Activated naive CD4-positive, alpha-beta T cell treated with anti-CD3 and anti-CD28 coated beads, Interleukin-2, amount 10 ng/mL, durations not matched to agents 7 days and 5 days (primary cell): ENCODE measurements around the gene FAM149A.

Source experiments
- CTCF ChIA-PET: fragments of 350-600 bp; sonication (Branson Sonifier 250); formaldehyde crosslinking; loops from one replicate; lab custom pipeline; 2021; ENCODE audit warnings: antibody characterized with exemption; lab: Charles Lee
- DNase-seq: peaks from one replicate; pipeline ENCODE4 v3.0.0-alpha.2; 2020
- H3K27ac Mint-ChIP-seq: one replicate; pipeline ENCODE4 v1.8.0; 2021; ENCODE audit warnings: mild to moderate bottlenecking, moderate library complexity, mixed read lengths
- H3K27me3 Mint-ChIP-seq: one replicate; pipeline ENCODE4 v1.8.0; 2021; ENCODE audit warnings: mild to moderate bottlenecking, mixed read lengths
- H3K36me3 Mint-ChIP-seq: one replicate; pipeline ENCODE4 v1.8.0; 2021; ENCODE audit warnings: mixed read lengths
- H3K4me1 Mint-ChIP-seq: one replicate; pipeline ENCODE4 v1.8.0; 2021; ENCODE audit warnings: mixed read lengths
- H3K4me3 Mint-ChIP-seq: one replicate; pipeline ENCODE4 v1.8.0; 2021; ENCODE audit warnings: mild to moderate bottlenecking, moderate library complexity, mixed read lengths
- H3K9me3 Mint-ChIP-seq: one replicate; pipeline ENCODE4 v1.8.0; 2021; ENCODE audit warnings: mixed read lengths

Gene FAM149A

GRCh38 chr4:186190581-186191199 lies 86.2 kb downstream of the FAM149A start:
- CTCF ChIA-PET = interaction anchor here (1.0 to 3.4 kb wide), 5 partner anchors 11 to 122 kb away, joined by 3 to 19 read pairs (median 4); partner anchors contain the start of gene TLR3
- Mint-ChIP-seq H3K4me3 (peak overlapping the region; percentile 80), H3K9me3 (no peaks in the 10 kb centered on the region), H3K27ac (peak overlapping the region; percentile 96), H3K36me3 (peaks cover 6% of the 10 kb centered on the region), H3K27me3 (peaks cover 7% of the 10 kb centered on the region), H3K4me1 (peaks cover 36% of the 10 kb centered on the region)
- peak; percentile 56 for DNase-seq

GRCh38 chr4:186191200-186192065 lies 86.9 kb downstream of the FAM149A start, which contains the start of gene CYP4V2:
CYP4V2 (plus strand) TSS chr4:186191567; CDS start chr4:186191824, 257 bp downstream.
- CTCF ChIA-PET = interaction anchor here (1.0 to 3.4 kb wide), 4 partner anchors 10 to 122 kb away, joined by 3 to 19 read pairs (median 4); partner anchors contain the start of gene TLR3

GRCh38 chr4:186192066-186192612 lies 87.6 kb downstream of the FAM149A start:
- DNase-seq = peak; percentile 55
- CTCF ChIA-PET = interaction anchor here (1.3 to 3.4 kb wide), 3 partner anchors 10 to 123 kb away, joined by 4 to 19 read pairs (median 4); partner anchors contain the start of gene TLR3
- Mint-ChIP-seq H3K4me1 (peaks cover 36% of the 10 kb centered on the region), H3K27ac (peak overlapping the region; percentile 86), H3K4me3 (peak overlapping the region; percentile 92), H3K27me3 (no peaks in the 10 kb centered on the region), H3K9me3 (no peaks in the 10 kb centered on the region), H3K36me3 (peaks cover 15% of the 10 kb centered on the region)

More at GRCh38 chr4:186191200-186192065, 86.9 kb downstream of the FAM149A start, which contains the start of gene CYP4V2:
- H3K36me3 Mint-ChIP-seq = peaks cover 11% of the 10 kb centered on the region
- DNase-seq = peak; percentile 92
- H3K9me3 Mint-ChIP-seq = no peaks in the 10 kb centered on the region
- peak within 1 kb of the TSS; percentile 96 for H3K27ac Mint-ChIP-seq
- H3K4me1 Mint-ChIP-seq = peaks cover 36% of the 10 kb centered on the region
- no peaks in the 10 kb centered on the region for H3K27me3 Mint-ChIP-seq
- H3K4me3 Mint-ChIP-seq = peak within 1 kb of the TSS; percentile 92

GRCh38 chr4:186193851-186194250 lies 89.3 kb downstream of the FAM149A start:
- H3K27me3 Mint-ChIP-seq = no peaks in the 10 kb centered on the region
- CTCF ChIA-PET = interaction anchor here (1.0 kb wide), 1 partner anchor 18 kb away, joined by 4 read pairs; no protein-coding TSS in a partner anchor
- DNase-seq = no peak
- H3K4me3 Mint-ChIP-seq = no peak overlapping the region
- peaks cover 35% of the 10 kb centered on the region for H3K4me1 Mint-ChIP-seq
- H3K27ac Mint-ChIP-seq = peak overlapping the region; percentile 33
- peaks cover 17% of the 10 kb centered on the region for H3K36me3 Mint-ChIP-seq
- H3K9me3 Mint-ChIP-seq = no peaks in the 10 kb centered on the region

GRCh38 chr4:186196063-186196462 lies 91.6 kb downstream of the FAM149A start:
- H3K4me3 Mint-ChIP-seq = no peak overlapping the region
- no peak overlapping the region for H3K27ac Mint-ChIP-seq
- peaks cover 17% of the 10 kb centered on the region for H3K36me3 Mint-ChIP-seq
- H3K9me3 Mint-ChIP-seq = no peaks in the 10 kb centered on the region
- H3K4me1 Mint-ChIP-seq = peaks cover 20% of the 10 kb centered on the region
- no peaks in the 10 kb centered on the region for H3K27me3 Mint-ChIP-seq
- CTCF ChIA-PET = no interaction called here
- no peak for DNase-seq

- no peak for DNase-seq
- Mint-ChIP-seq H3K4me3 (no peak overlapping the region), H3K27ac (no peak overlapping the region), H3K9me3 (no peaks in the 10 kb centered on the region), H3K27me3 (no peaks in the 10 kb centered on the region), H3K4me1 (peaks cover 40% of the 10 kb centered on the region), H3K36me3 (peaks cover 13% of the 10 kb centered on the region)
- CTCF ChIA-PET = no interaction called here
Measured at GRCh38 chr4:186200516-186200915, 96.0 kb downstream of the FAM149A start.

- H3K27ac Mint-ChIP-seq = no peak overlapping the region
- CTCF ChIA-PET = interaction anchor here (0.8 to 2.1 kb wide), 3 partner anchors 11 to 54 kb away, joined by 3 to 19 read pairs (median 3); partner anchors contain the start of gene CYP4V2
- DNase-seq = no peak
- H3K36me3 Mint-ChIP-seq = peaks cover 10% of the 10 kb centered on the region
- H3K9me3 Mint-ChIP-seq = no peaks in the 10 kb centered on the region
- H3K4me3 Mint-ChIP-seq = no peak overlapping the region
- H3K27me3 Mint-ChIP-seq = no peaks in the 10 kb centered on the region
- H3K4me1 Mint-ChIP-seq = peaks cover 40% of the 10 kb centered on the region
Measured at GRCh38 chr4:186201010-186201409, 96.5 kb downstream of the FAM149A start.

- Mint-ChIP-seq H3K27me3 (no peaks in the 10 kb centered on the region), H3K9me3 (no peaks in the 10 kb centered on the region), H3K36me3 (peaks cover 8% of the 10 kb centered on the region), H3K4me3 (no peak overlapping the region), H3K27ac (peak overlapping the region; percentile 19), H3K4me1 (peaks cover 42% of the 10 kb centered on the region)
- CTCF ChIA-PET = interaction anchor here (0.8 to 2.1 kb wide), 4 partner anchors 11 to 133 kb away, joined by 3 to 19 read pairs (median 6); partner anchors contain the start of genes CYP4V2 and TLR3
- DNase-seq = peak; percentile 78
Measured at GRCh38 chr4:186201535-186202230, 97.2 kb downstream of the FAM149A start.

- CTCF ChIA-PET = interaction anchor here (1.5 to 2.1 kb wide), 3 partner anchors 12 to 134 kb away, joined by 3 to 19 read pairs (median 8); partner anchors contain the start of genes CYP4V2 and TLR3
- DNase-seq = no peak
- Mint-ChIP-seq H3K4me3 (no peak overlapping the region), H3K9me3 (no peaks in the 10 kb centered on the region), H3K27me3 (no peaks in the 10 kb centered on the region), H3K36me3 (peaks cover 2% of the 10 kb centered on the region), H3K27ac (peak overlapping the region; percentile 91), H3K4me1 (peaks cover 42% of the 10 kb centered on the region)
Measured at GRCh38 chr4:186202490-186203140, 98.1 kb downstream of the FAM149A start.

GRCh38 chr4:186203406-186203805 lies 98.9 kb downstream of the FAM149A start:
- Mint-ChIP-seq H3K9me3 (no peaks in the 10 kb centered on the region), H3K4me1 (peaks cover 42% of the 10 kb centered on the region), H3K36me3 (peaks cover 4% of the 10 kb centered on the region), H3K4me3 (peak overlapping the region; percentile 74), H3K27ac (peak overlapping the region; percentile 91), H3K27me3 (no peaks in the 10 kb centered on the region)
- CTCF ChIA-PET = interaction anchor here (1.2 to 1.9 kb wide), 3 partner anchors 12 to 135 kb away, joined by 3 to 8 read pairs (median 5); partner anchors contain the start of genes CYP4V2 and TLR3
- peak; percentile 26 for DNase-seq

GRCh38 chr4:186204103-186204559 lies 99.6 kb downstream of the FAM149A start:
- H3K27ac Mint-ChIP-seq = peak overlapping the region; percentile 91
- H3K9me3 Mint-ChIP-seq = peaks cover 7% of the 10 kb centered on the region
- peak overlapping the region; percentile 74 for H3K4me3 Mint-ChIP-seq
- peaks cover 11% of the 10 kb centered on the region for H3K36me3 Mint-ChIP-seq
- CTCF ChIA-PET = interaction anchor here (1.2 to 1.3 kb wide), 2 partner anchors 13 to 54 kb away, joined by 3 to 5 read pairs; partner anchors contain the start of gene CYP4V2
- peak; percentile 89 for DNase-seq
- H3K27me3 Mint-ChIP-seq = no peaks in the 10 kb centered on the region
- peaks cover 42% of the 10 kb centered on the region for H3K4me1 Mint-ChIP-seq

- peak overlapping the region; percentile 91 for H3K27ac Mint-ChIP-seq
- peaks cover 16% of the 10 kb centered on the region for H3K36me3 Mint-ChIP-seq
- H3K9me3 Mint-ChIP-seq = peaks cover 10% of the 10 kb centered on the region
- CTCF ChIA-PET = interaction anchor here (1.3 kb wide), 1 partner anchor 14 kb away, joined by 3 read pairs; the partner anchor contains the start of gene CYP4V2
- H3K27me3 Mint-ChIP-seq = no peaks in the 10 kb centered on the region
- peak; percentile 26 for DNase-seq
- H3K4me3 Mint-ChIP-seq = peak overlapping the region; percentile 74
- H3K4me1 Mint-ChIP-seq = peaks cover 42% of the 10 kb centered on the region
Measured at GRCh38 chr4:186204686-186205085, 100.2 kb downstream of the FAM149A start.
